H1 (cell line): ENCODE results near the gene PTCHD4. TPM values are rescaled to one million over a fixed set of nuclear protein-coding genes. Genes with fewer than 3 reads are reported as not detected.

Experiments
- ASH2L ChIP-seq: fragments of 200-600, 300-600 bp; sonication (generic); IDR thresholded peaks from one replicate; pipeline ENCODE4 v1.7.1; 2017; ENCODE audit warnings: low read length
- GABPA ChIP-seq: IDR thresholded peaks from 2 replicates; pipeline ENCODE4 v1.6.1; 2011; ENCODE audit warnings: mild to moderate bottlenecking, low read length, moderate library complexity, borderline replicate concordance; ENCODE audit not compliant: insufficient read depth
- KDM4A ChIP-seq: IDR thresholded peaks from one replicate; pipeline ENCODE4 v1.7.1; 2012; ENCODE audit warnings: low read depth, mild to moderate bottlenecking, moderate library complexity, low read length, inconsistent platforms; ENCODE audit not compliant: severe bottlenecking
- POLR2A ChIP-seq, 2 experiments: IDR thresholded peaks; 1 replicate in 1 of 2; 2 replicates in 1 of 2; pipeline ENCODE4 v1.6.1; 2011; ENCODE audit warnings: low read depth in 2 of 2, low read length in 2 of 2, mild to moderate bottlenecking in 2 of 2; ENCODE audit errors: control extremely low read depth in 1 of 2
- SIN3A ChIP-seq, 2 experiments: IDR thresholded peaks in 1 of 2; conservative IDR thresholded peaks in 1 of 2; 2 replicates each; pipeline ENCODE4 v1.6.1; 2011 to 2012; ENCODE audit warnings: low read length in 2 of 2, improper control_type of control experiment in 1 of 2, low read depth in 1 of 2, mild to moderate bottlenecking in 1 of 2
- SIRT6 ChIP-seq: IDR thresholded peaks from one replicate; pipeline ENCODE4 v1.7.1; 2012; ENCODE audit warnings: low read length, inconsistent platforms
- polyA plus RNA-seq, 7 experiments: library from polyadenylated mRNA; depleted of rRNA in 3 of 7; stranded (reverse) in 5 of 7; unstranded in 2 of 7; fragments of >200 nt in 5 of 7; fragments of 200-250 nt in 2 of 7; gene quantifications; 1 replicate in 5 of 7; 2 replicates in 1 of 7; 4 replicates in 1 of 7; pipeline versions ENCODE4 v1.2.1 to v1.2.3, GENCODE V29; 2011 to 2013; ENCODE audit warnings: missing spikeins in 2 of 7, mixed read lengths in 2 of 7
- total RNA-seq: library from RNA; stranded (reverse); fragmentation: NEBNext Ultra II Directional; extraction: Animal tissue kit (Norgen Biotek cat#: 25700); gene quantifications from 2 replicates; pipeline ENCODE4 v1.2.1, GENCODE V29; 2021
- TF ChIP-seq, protein P1 (sequence below): IDR thresholded peaks from 2 replicates; pipeline ENCODE4 v1.6.1; 2012; ENCODE audit warnings: low read length, inconsistent platforms

PTCHD4 gene
- total and polyA plus RNA-seq, 2 of the 8 experiments (the other 6 are each of a cell fraction or from before 2014, with no cell fraction given) = 0.17 to 0.37 TPM

DNA sequence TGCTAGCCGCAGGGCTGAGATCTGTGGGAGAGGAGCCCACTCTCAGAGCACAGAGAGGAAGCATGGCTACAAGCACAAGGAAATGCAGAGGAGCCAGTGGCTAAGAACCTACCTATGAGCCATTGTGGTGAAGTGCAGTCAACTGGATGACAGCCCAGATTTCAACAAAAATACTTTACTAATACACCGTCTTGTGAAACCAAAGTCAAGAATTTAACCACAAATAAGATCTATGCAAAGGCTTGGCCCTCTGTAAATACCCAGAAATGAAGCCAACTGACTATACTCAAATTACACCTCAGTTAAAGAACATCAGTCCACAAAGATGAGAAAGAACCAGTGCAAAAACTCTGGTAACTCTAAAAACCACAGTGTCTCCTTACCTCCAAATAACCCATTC, 40.1 kb upstream of the PTCHD4 start (continued):
- TF ChIP-seq SIN3A (conservative IDR thresholded peaks at IDR 0.05 in 1 of 2, IDR thresholded peaks at IDR 0.05 in 1 of 2; ENCODE audit: low read depth in 1 of 2, low read length in 2 of 2) (no peak), KDM4A (no peak), ASH2L (no peak), SIRT6 (no peak), POLR2A (IDR thresholded peaks at IDR 0.05; ENCODE audit: control extremely low read depth in 1 of 2, low read depth in 2 of 2, low read length in 2 of 2) (no peak), GABPA (no peak)
- TF ChIP-seq, protein P1, sequence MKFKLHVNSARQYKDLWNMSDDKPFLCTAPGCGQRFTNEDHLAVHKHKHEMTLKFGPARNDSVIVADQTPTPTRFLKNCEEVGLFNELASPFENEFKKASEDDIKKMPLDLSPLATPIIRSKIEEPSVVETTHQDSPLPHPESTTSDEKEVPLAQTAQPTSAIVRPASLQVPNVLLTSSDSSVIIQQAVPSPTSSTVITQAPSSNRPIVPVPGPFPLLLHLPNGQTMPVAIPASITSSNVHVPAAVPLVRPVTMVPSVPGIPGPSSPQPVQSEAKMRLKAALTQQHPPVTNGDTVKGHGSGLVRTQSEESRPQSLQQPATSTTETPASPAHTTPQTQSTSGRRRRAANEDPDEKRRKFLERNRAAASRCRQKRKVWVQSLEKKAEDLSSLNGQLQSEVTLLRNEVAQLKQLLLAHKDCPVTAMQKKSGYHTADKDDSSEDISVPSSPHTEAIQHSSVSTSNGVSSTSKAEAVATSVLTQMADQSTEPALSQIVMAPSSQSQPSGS = no peak
